Measurements from ENCODE around the gene PIEZO2. TPM values are rescaled to one million over a fixed set of nuclear protein-coding genes. Genes with fewer than 3 reads are reported as not detected.

PIEZO2 gene
- total and polyA plus RNA-seq, 2 of the 8 experiments (the other 6 are each of a cell fraction or from before 2014, with no cell fraction given) = 4.7 to 16.5 TPM

DNA sequence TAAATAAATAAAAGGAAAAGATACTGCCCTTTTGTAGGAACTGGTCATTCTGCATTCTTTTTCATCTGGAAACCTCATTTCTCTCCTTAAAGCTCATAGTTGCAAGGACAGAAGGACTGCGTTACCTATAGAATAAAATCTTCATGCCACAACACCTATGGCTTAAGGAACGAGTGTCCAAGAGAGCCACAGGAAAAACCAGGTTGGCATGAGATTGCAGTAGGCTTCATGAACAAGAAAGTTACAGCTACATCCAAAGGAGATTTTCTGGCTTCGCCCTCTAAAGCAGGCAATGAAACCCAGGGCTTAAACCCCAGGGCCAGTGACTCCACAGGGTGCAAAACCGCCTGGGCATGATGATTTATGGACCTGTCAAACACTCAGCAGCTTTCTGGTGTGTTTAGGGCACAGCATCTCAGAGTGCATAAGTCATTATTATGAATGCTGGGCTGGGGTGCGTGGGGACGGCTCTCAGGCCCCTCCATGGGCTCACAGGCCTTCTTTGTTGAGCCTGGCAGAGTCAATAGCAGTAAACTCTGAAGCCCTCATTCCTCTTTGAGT, 30.7 kb upstream of the PIEZO2 start:
- Histone ChIP-seq H4K5ac (ENCODE audit: insufficient read length, low read depth, low read length) (no peak overlapping the region), H3K4me2 (ENCODE audit: insufficient read depth in 1 of 2, low read depth in 2 of 2, low read length in 2 of 2) (no peak overlapping the region), H3K4ac (replicated peaks; ENCODE audit: insufficient read length, low read depth, low read length) (no peak overlapping the region), H3K9me3 (ENCODE audit: insufficient read depth in 2 of 2, low read depth in 1 of 2, low read length in 1 of 2) (no peaks in the 10 kb centered on the region), H2BK120ac (replicated peaks; ENCODE audit: low read depth, low read length) (no peak overlapping the region), H2BK12ac (ENCODE audit: low read depth, low read length) (no peak overlapping the region), H3K23me2 (ENCODE audit: low read depth, low read length) (no peaks in the 10 kb centered on the region), H4K8ac (ENCODE audit: extremely low read depth, insufficient read depth, low read length) (peak overlapping the region; percentile 80; the same call in 1 of the 2 replicates), H3K23ac (ENCODE audit: insufficient read length) (no peak overlapping the region), H3K56ac (replicated peaks; ENCODE audit: insufficient read length, low read depth, low read length) (no peak overlapping the region), H2BK15ac (ENCODE audit: low read length) (no peak overlapping the region), H2AK5ac (ENCODE audit: low read depth, low read length) (no peak overlapping the region), H3K4me3 (ENCODE audit: extremely low read depth in 1 of 4, insufficient read depth in 2 of 4, low read depth in 3 of 4, low read length in 4 of 4) (no peak overlapping the region), H3K9ac (replicated peaks in 1 of 4; ENCODE audit: extremely low read depth in 1 of 4, low read depth in 3 of 4, low read length in 3 of 4) (no peak overlapping the region), H3K36me3 (ENCODE audit: control insufficient read depth in 2 of 4, insufficient read depth in 4 of 4, low read length in 3 of 4) (no peaks in the 10 kb centered on the region), H2BK20ac (ENCODE audit: low read length) (no peak overlapping the region), H3K4me1 (replicated peaks in 1 of 4; ENCODE audit: control insufficient read depth in 3 of 4, insufficient read depth in 4 of 4, low read length in 3 of 4) (no peaks in the 10 kb centered on the region), H3K14ac (ENCODE audit: insufficient read length) (no peak overlapping the region), H4K20me1 (replicated peaks in 1 of 2; ENCODE audit: control insufficient read depth in 1 of 2, insufficient read depth in 2 of 2, low read length in 2 of 2) (no peaks in the 10 kb centered on the region), H3K18ac (ENCODE audit: extremely low read depth, low read length) (no peak overlapping the region), H2BK5ac (ENCODE audit: low read depth, low read length) (no peak overlapping the region), H2AFZ (ENCODE audit: low read length) (no peak overlapping the region), H3K79me1 (ENCODE audit: low read depth, low read length) (no peaks in the 10 kb centered on the region), H3K27me3 (replicated peaks in 1 of 4; ENCODE audit: control insufficient read depth in 3 of 4, extremely low read depth in 1 of 4, insufficient read depth in 3 of 4, low read length in 3 of 4) (no peaks in the 10 kb centered on the region), H4K91ac (replicated peaks; ENCODE audit: insufficient read length, low read length) (no peak overlapping the region), H3K27ac (ENCODE audit: low read depth, low read length) (no peak overlapping the region), H3K79me2 (ENCODE audit: control insufficient read depth in 1 of 2, insufficient read depth in 2 of 2, low read length in 2 of 2) (no peaks in the 10 kb centered on the region)
- WGBS, 2 experiments (ENCODE audit: extremely low coverage in 1 of 2, insufficient coverage in 1 of 2, insufficient read length in 1 of 2, insufficient replicate concordance in 2 of 2, low coverage in 1 of 2, low lambda C conversion rate in 2 of 2, missing lambda C conversion rate in 1 of 2) = 93% methylated on average over 6 of the region's 6 CpGs; no CpG with 5 or more reads in 1 of the 2 experiments
- ChIA-PET POLR2A (ENCODE audit: partially characterized antibody) (no interaction called here), CTCF (ENCODE audit: partially characterized antibody) (interaction anchor here (0.8 to 1.2 kb wide), 3 partner anchors 17 to 328 kb away, joined by 3 read pairs; no protein-coding TSS in a partner anchor)
- DNase-seq (ENCODE audit: low read depth in 1 of 2, low spot score in 2 of 2) (no peak), FAIRE-seq (no peak)
- TF ChIP-seq, protein P1, sequence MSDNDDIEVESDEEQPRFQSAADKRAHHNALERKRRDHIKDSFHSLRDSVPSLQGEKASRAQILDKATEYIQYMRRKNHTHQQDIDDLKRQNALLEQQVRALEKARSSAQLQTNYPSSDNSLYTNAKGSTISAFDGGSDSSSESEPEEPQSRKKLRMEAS (IDR thresholded peaks at IDR 0.05) = no peak
- TF ChIP-seq RXRA (IDR thresholded peaks at IDR 0.05; ENCODE audit: insufficient read depth, low read depth, low read length) = no peak
- TF ChIP-seq YY1 (IDR thresholded peaks at IDR 0.05; ENCODE audit: low read depth, low read length) = no peak
- TF ChIP-seq, protein P2, sequence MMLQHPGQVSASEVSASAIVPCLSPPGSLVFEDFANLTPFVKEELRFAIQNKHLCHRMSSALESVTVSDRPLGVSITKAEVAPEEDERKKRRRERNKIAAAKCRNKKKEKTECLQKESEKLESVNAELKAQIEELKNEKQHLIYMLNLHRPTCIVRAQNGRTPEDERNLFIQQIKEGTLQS (IDR thresholded peaks at IDR 0.05; ENCODE audit: insufficient read depth, low read depth, low read length) = no peak
